H7 (cell line): ENCODE measurements around the gene IFNAR1. TPM values are rescaled to one million over a fixed set of nuclear protein-coding genes. Genes with fewer than 3 reads are reported as not detected.

Experiments used
- DNase-seq: peaks from one replicate; pipeline ENCODE4 v3.0.0; 2012
- H3K27me3 ChIP-seq: 2 replicates; pipeline ENCODE4 v1.6.0; 2011; ENCODE audit warnings: mild to moderate bottlenecking, low read length; ENCODE audit not compliant: control insufficient read depth, insufficient read depth
- H3K36me3 ChIP-seq: replicated peaks from 2 replicates; pipeline ENCODE4 v1.5.1; 2011; ENCODE audit warnings: low read length; ENCODE audit not compliant: control insufficient read depth, insufficient read depth
- H3K4me3 ChIP-seq: 2 replicates; pipeline ENCODE4 v1.5.1; 2011; ENCODE audit warnings: low read depth, mild to moderate bottlenecking, control low read depth, low read length, moderate library complexity; ENCODE audit not compliant: insufficient read depth
- total RNA-seq: library from RNA; depleted of rRNA; stranded (reverse); fragments of >200 nt; shearing (Covaris generic); gene quantifications from 2 replicates; pipeline ENCODE4 v1.2.3, GENCODE V29; 2014; rRNA removed

IFNAR1 gene
- total RNA-seq = 1.2 and 1.6 TPM in 2 replicates

- no peaks in the 10 kb centered on the region for H3K36me3 ChIP-seq
- DNase-seq = peak; percentile 96
These were observed at the start of gene IFNAR1 for GRCh38 chr21:33324291-33325221. IFNAR1 (plus strand) TSS chr21:33324970; CDS start chr21:33325056, 86 bp downstream.

DNA sequence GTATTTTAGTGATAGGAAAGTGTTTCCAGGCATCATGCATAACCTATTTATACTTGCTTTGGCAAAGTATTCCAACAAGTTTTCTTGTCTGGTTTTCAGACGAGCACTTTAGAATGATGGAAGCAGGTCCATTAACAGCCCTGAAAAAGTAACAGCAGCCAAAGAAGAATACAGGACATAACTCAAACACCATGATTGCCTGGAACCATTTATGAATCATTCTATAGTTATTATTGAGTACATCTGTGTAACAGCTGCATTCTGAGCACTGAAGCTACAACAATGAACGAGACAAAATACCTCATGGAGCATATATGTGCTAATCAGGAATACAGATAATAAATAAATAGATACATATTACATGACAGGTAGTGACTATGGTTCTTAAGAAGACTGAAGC, 46.0 kb upstream of the IFNAR1 start:
- no peak overlapping the region for H3K4me3 ChIP-seq

More at GRCh38 chr21:33324291-33325221, at the start of gene IFNAR1:
- Histone ChIP-seq H3K27me3 (no peaks in the 10 kb centered on the region), H3K4me3 (peak within 1 kb of the TSS; percentile 90)

DNA sequence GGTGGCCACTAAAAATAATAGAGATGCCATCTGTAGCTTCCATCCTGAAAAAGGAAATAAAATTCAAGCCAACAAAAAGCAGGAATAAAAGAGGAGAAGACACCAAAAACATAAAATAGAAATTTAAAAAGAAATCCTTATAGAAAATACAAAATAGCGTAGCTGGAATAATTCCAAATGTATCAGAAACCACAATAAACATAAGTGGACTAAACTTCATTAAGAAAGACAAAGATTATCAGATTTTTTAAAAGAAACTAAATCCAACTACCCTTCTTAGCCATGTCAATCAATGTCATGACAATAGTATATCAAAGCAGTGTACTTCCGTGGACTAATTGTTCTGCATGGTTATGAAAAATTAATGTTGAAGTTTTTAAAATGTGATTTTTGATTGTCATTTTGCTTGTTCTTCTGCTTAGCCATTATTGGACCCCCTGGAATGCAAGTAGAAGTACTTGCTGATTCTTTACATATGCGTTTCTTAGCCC, 45.4 kb upstream of the IFNAR1 start:
- no peak for DNase-seq
- H3K36me3 ChIP-seq = no peaks in the 10 kb centered on the region
- no peak overlapping the region for H3K4me3 ChIP-seq
- no peaks in the 10 kb centered on the region for H3K27me3 ChIP-seq

More for the DNA sequence above, 46.0 kb upstream of the IFNAR1 start:
- Histone ChIP-seq H3K27me3 (no peaks in the 10 kb centered on the region), H3K36me3 (no peaks in the 10 kb centered on the region)
- no peak for DNase-seq

DNA sequence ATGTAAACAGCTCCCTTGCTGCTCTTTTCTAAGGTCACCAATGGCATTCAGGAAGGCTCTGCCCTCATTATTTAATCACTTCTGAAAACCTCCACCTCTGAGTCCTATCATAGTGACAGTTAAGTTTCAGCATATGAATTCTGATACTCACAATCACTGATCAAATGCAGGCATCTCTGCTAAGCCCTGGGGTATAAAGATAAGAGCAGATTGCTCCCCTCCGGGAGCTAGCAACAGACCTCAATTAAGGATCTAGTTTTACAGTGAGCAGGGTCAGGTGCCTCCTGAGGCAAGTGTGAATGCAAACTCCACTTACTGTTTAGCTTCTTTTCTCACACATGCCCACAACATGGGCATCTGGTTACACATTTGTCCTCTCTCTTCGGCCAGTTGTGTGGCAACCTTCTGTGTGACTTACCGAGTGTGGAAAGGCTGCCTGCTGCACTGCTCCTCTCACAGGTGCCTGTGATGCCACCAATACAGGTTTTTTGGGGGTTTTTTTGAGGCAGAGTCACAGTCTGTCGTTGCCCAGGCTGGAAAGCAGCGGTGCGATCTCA, 43.6 kb upstream of the IFNAR1 start:
- Histone ChIP-seq H3K27me3 (no peaks in the 10 kb centered on the region), H3K4me3 (no peak overlapping the region), H3K36me3 (no peaks in the 10 kb centered on the region)
- no peak for DNase-seq

- Histone ChIP-seq H3K36me3 (no peaks in the 10 kb centered on the region), H3K4me3 (no peak overlapping the region), H3K27me3 (no peaks in the 10 kb centered on the region)
- DNase-seq = no peak
These were observed 41.6 kb upstream of the IFNAR1 start for GRCh38 chr21:33283203-33283602.

- no peak for DNase-seq
- Histone ChIP-seq H3K27me3 (no peaks in the 10 kb centered on the region), H3K4me3 (no peak overlapping the region), H3K36me3 (no peaks in the 10 kb centered on the region)
These were observed 38.7 kb upstream of the IFNAR1 start for GRCh38 chr21:33286076-33286475.

DNA sequence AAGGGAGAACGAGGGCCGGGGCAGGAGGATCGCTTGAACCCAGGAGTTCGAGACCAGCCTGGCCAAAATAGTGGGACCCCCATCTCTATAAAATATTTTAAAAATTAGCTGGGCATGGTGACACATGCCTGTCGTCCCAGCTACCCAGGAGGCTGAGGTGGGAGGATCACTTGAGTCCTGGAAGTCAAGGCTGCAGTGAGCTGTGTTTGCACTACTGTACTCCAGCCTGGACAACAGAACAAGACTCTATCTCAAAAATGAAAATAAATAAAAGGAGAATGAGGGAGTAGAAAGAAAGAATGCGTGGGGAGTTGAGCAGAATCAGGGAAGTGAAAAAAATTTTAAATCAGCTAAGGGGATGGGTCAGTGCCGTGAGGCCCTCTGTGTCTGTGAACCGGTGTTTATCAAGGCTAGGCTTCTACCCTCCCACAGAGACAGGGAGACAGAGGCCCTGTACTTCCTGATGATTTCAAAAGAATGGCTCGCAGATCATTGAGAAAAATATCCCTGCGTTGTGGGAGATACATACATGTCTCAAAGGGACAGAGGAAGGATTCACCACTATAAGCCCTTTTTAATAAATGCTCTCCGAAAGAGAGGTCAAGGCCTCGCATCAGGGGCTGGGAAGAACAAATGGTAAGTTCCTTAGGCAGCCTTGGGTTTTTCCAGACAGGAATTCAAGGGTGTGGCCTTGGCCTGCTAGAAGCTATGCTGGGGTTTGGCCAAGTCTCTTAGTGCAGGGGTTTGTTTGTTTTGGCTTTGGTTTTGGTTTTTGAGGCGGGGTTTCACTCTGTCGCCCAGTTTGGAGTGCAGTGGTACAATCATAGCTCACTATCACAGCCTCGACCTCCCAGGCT, 37.9 kb upstream of the IFNAR1 start:
- no peak for DNase-seq
- H3K27me3 ChIP-seq = no peaks in the 10 kb centered on the region

GRCh38 chr21:33289199-33289819, 35.5 kb upstream of the IFNAR1 start:
- DNase-seq = no peak
- no peaks in the 10 kb centered on the region for H3K27me3 ChIP-seq
- H3K4me3 ChIP-seq = no peak overlapping the region
- no peaks in the 10 kb centered on the region for H3K36me3 ChIP-seq

More for the DNA sequence above, 37.9 kb upstream of the IFNAR1 start:
- H3K36me3 ChIP-seq = no peaks in the 10 kb centered on the region
- no peak overlapping the region for H3K4me3 ChIP-seq

DNA sequence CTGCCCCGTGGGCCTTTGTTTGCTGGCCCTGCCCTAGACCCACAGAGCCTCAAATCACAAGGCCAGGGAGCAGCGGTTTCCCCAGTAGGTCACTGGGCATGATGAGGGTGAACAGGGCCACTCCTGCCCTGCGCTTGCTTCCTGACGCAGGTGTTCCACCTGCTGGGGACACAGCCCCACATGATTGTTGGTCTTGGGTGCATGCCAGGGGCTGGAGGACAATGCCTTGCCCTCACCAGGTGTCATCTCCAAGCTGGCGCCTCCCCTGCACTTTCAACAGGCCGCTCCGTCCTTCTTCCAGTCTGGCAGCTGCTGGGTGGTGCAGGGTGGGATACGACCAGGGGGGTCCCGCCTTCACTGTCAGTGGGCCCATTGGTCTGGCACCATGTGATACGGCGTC, 34.3 kb upstream of the IFNAR1 start:
- DNase-seq = no peak
- Histone ChIP-seq H3K4me3 (no peak overlapping the region), H3K36me3 (no peaks in the 10 kb centered on the region), H3K27me3 (no peaks in the 10 kb centered on the region)

- no peak for DNase-seq
- H3K36me3 ChIP-seq = no peaks in the 10 kb centered on the region
- no peak overlapping the region for H3K4me3 ChIP-seq
- H3K27me3 ChIP-seq = no peaks in the 10 kb centered on the region
These were observed 33.1 kb upstream of the IFNAR1 start for GRCh38 chr21:33291686-33292085.

- Histone ChIP-seq H3K27me3 (no peaks in the 10 kb centered on the region), H3K36me3 (no peaks in the 10 kb centered on the region), H3K4me3 (no peak overlapping the region)
- DNase-seq = no peak
These were observed 32.0 kb upstream of the IFNAR1 start for GRCh38 chr21:33292724-33293123.

- H3K4me3 ChIP-seq = no peak overlapping the region
- DNase-seq = no peak
- no peaks in the 10 kb centered on the region for H3K36me3 ChIP-seq
- H3K27me3 ChIP-seq = no peaks in the 10 kb centered on the region
These were observed 31.6 kb upstream of the IFNAR1 start for GRCh38 chr21:33293136-33293535.

DNA sequence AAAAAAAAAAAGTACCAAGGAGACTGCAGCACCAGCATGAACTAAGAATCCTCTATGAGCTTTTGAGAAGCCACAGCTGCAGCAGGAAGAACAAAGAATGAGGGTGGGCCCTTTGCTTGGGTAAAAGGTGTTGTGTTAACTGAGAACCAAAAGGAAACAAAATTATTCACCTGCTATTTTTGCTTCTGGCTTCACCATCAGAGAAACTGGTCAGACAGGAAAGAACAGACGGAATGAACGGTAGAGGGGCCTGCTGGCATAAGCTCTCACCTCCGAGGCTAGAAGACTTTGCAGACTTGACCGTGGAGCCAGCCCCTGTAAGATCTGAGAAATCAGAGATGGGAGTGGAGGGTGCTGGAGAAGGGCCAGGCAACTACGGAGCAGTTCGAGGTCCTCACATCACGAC, 31.0 kb upstream of the IFNAR1 start:
- no peak for DNase-seq

GRCh38 chr21:33296156-33296555, 28.6 kb upstream of the IFNAR1 start:
- Histone ChIP-seq H3K36me3 (no peaks in the 10 kb centered on the region), H3K27me3 (no peaks in the 10 kb centered on the region), H3K4me3 (no peak overlapping the region)
- no peak for DNase-seq

More for the DNA sequence above, 31.0 kb upstream of the IFNAR1 start:
- no peak overlapping the region for H3K4me3 ChIP-seq
- no peaks in the 10 kb centered on the region for H3K36me3 ChIP-seq
- no peaks in the 10 kb centered on the region for H3K27me3 ChIP-seq
